Testis (tissue), 3 donors: Measurements from ENCODE around the gene NPDC1. TPM values are rescaled to one million over a fixed set of nuclear protein-coding genes. Genes with fewer than 3 reads are reported as not detected.

ENCODE experiments used
- DNase-seq: peaks from one replicate; pipeline ENCODE4 v3.0.0-alpha.2; 2019
- H3K27ac ChIP-seq, 2 donors: fragments of 200-600 bp; sonication (generic); one replicate each; pipeline ENCODE4 v1.5.1; 2019
- H3K27me3 ChIP-seq: fragments of 200-600 bp; sonication (generic); one replicate; pipeline ENCODE4 v1.5.1; 2019
- H3K36me3 ChIP-seq: fragments of 200-600 bp; sonication (generic); one replicate; pipeline ENCODE4 v1.5.1; 2017; ENCODE audit warnings: low read depth; ENCODE audit errors: missing control alignments
- H3K4me1 ChIP-seq: fragments of 200-600 bp; sonication (generic); one replicate; pipeline ENCODE4 v1.5.1; 2019
- H3K4me3 ChIP-seq, 2 donors: fragments of 200-600 bp; sonication (generic); one replicate each; pipeline ENCODE4 v1.5.1; 2017 to 2019
- H3K9me3 ChIP-seq: fragments of 200-600 bp; sonication (generic); one replicate; pipeline ENCODE4 v1.5.1; 2017
- CTCF ChIP-seq, 3 experiments: fragments of 450-650 bp in 2 of 3; fragments of 200-600 bp in 1 of 3; sonication (generic) in 1 of 3; IDR thresholded peaks; one replicate each; pipeline ENCODE4 v1.5.1; 2016 to 2019; ENCODE audit warnings: antibody characterized with exemption in 3 of 3, mild to moderate bottlenecking in 2 of 3, moderate library complexity in 1 of 3
- POLR2A ChIP-seq: fragments of 450-650 bp; IDR thresholded peaks from one replicate; pipeline ENCODE4 v1.6.1; 2017; ENCODE audit warnings: antibody characterized with exemption, mild to moderate bottlenecking, moderate library complexity
- WGBS, 2 donors: methylation state at CpG; one replicate each; pipeline ENCODE4 v1.1.5; 2018; 5-methylcytosine and 5-hydroxymethylcytosine counted together
- intact Hi-C: fragments of 100-400 bp; cut with DNase I; formaldehyde crosslinking; loops from one replicate; pipeline ENCODE4 v1.15.1; 2023; ENCODE audit warnings: low total_unique reads
- polyA plus RNA-seq: library from polyadenylated mRNA; stranded (reverse); fragments of 350-450 nt; fragmentation: Illumina TruSeq; extraction: RNeasy Lipid Tissue Mini Kit (QIAGEN cat#74804); gene quantifications from one replicate; pipeline ENCODE4 v1.2.3, GENCODE V29; 2014; ENCODE audit warnings: low read depth, low replicate concordance; ENCODE audit not compliant: insufficient read depth
- total RNA-seq, 2 donors: library from RNA; depleted of rRNA; stranded (reverse); fragments of >200 nt; gene quantifications; one replicate each; pipeline ENCODE4 v1.2.3, GENCODE V29; 2016

The NPDC1 gene
- total and polyA plus RNA-seq, 3 donors from 2014 or later: 47.7 to 103 (median 75.9) TPM

DNA sequence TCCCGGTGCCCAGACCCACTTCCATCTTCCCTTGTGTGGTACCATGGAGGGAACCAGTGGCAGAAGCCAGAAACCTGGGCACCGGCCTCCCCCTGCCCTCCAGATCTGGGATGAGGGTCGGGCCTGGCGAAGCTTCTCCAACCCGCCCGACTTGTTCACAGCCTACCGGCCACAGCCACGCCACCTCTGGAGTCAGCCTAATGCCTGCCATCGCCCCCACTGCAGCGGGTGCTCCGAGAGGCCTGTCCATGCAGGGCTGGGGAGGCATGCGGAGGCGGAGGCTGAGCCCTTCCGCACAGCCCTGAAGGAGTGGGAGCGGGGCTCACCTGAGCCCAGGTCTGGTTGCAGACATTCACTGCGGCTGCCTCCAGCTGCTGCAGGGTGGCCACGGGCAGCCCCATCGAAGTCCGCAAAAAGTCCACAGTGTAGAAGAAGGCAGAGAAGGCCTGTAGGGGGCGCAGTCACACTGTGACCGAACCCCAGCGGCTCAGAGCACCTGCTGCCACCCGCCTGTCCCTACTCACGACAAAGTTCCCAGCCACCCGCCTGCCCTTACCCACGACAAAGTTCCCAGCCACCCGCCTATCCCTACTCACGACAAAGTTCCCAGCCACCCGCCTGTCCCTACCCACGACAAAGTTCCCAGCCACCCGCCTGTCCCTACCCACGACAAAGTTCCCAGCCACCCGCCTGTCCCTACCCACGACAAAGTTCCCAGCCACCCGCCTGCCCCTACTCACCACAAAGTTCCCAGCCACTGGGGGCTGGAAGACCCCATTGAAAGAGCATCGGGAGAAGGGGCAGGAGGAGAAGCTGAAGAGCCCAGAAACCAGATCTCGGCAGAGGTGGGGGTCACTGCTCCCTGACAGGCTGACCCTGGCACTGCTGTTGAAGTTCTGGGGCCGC, 3.8 kb upstream of the NPDC1 start:
- intact Hi-C loops: no loop called here
- Histone ChIP-seq H3K27me3 (no peaks in the 10 kb centered on the region), H3K36me3 (no peaks in the 10 kb centered on the region), H3K9me3 (no peaks in the 10 kb centered on the region), H3K4me1 (peaks cover 22% of the 10 kb centered on the region), H3K27ac (no peak overlapping the region), H3K4me3 (no peak overlapping the region)
- DNase-seq: peak; percentile 76
- TF ChIP-seq POLR2A (no peak), CTCF (IDR thresholded peaks at IDR 0.05) (peak in 2 of 3 experiments; percentile 53 to 61)
- WGBS, 2 donors: 68 to 78% methylated on average over 21 to 38 of the region's 38 CpGs

DNA sequence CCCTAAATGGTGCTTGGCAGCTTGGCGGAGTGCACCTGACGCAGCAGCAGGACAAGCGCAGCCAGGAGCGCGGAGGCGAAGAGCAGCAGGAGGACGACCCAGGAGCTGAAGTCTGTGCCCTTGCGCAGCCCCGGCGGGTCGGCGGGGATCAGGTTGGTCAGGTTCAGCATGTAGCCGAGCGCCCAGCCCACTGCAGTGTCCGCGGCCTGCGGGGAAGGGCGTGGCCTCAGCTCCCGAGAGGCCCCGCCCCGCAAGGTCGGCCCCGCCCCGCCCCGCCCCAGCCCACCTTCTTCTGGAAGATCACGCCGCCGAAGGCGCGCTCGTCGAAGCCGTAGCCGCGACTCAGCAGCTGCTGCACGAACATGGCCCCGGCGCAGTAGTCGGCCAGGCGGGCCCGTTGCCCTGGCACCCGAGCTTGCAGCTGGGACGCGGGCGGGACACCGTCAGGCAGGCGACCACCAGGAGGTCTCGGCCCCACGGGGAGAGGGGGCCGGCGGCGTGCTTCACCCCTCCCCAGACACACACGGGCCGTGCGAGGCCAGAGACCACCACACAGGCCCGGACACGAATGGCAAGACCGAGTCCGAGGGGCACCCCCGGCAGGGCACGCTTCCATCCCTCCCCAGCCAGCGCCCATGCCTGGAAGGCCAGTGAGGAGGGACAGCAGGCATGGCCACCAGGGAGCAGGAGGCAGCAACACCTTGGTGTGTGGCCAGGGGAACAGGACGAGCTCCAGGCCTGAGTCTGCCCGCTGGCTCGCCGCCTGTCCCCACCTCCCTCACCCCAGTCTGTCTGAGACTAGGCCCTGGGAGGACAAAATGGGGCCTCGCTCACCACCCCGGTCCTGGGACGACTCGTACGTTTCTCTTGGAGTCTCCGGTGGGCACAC, 2.9 kb upstream of the NPDC1 start:
- H3K27ac ChIP-seq: no peak overlapping the region
- 49 to 52% methylated on average over 33 to 66 of the region's 72 CpGs for WGBS, 2 donors
- no peak for TF ChIP-seq CTCF (IDR thresholded peaks at IDR 0.05)
- no peaks in the 10 kb centered on the region for H3K9me3 ChIP-seq
- H3K36me3 ChIP-seq: no peaks in the 10 kb centered on the region
- H3K27me3 ChIP-seq: no peaks in the 10 kb centered on the region
- peak overlapping the region in 1 of 2 donors; percentile 10 for H3K4me3 ChIP-seq
- intact Hi-C loops: no loop called here
- no peak for DNase-seq
- H3K4me1 ChIP-seq: peaks cover 21% of the 10 kb centered on the region

- H3K4me1 ChIP-seq: peaks cover 10% of the 10 kb centered on the region
- H3K36me3 ChIP-seq: no peaks in the 10 kb centered on the region
- intact Hi-C loops: no loop called here
Measured at GRCh38 chr9:137045294-137046087, 486 bp downstream of the NPDC1 start.

More at GRCh38 chr9:137045294-137046087, 486 bp downstream of the NPDC1 start:
- peak; percentile 57 for DNase-seq
- H3K9me3 ChIP-seq: no peaks in the 10 kb centered on the region
- peak overlapping the region; percentile 59 to 67 for H3K4me3 ChIP-seq
- TF ChIP-seq POLR2A (no peak), CTCF (IDR thresholded peaks at IDR 0.05) (no peak)
- H3K27ac ChIP-seq: peak overlapping the region; percentile 31 to 55
- no peaks in the 10 kb centered on the region for H3K27me3 ChIP-seq
- whole genome bisulfite sequencing, 2 donors: 2 to 6% methylated on average over 7 to 76 of the region's 96 CpGs
